IPS DF 19.7 (cell line): ENCODE measurements around the gene MPP2.
A peak's percentile ranks its signal among the peaks of the same experiment; 100 is the strongest.
"Not testable (repeated sequence)": the region's sequence is repeated elsewhere in the genome, so short reads cannot be mapped to it uniquely, and the experiment has no call there.

ENCODE experiments used
- DNase-seq: peaks from one replicate; pipeline ENCODE4 v3.0.0-alpha.2; 2013; ENCODE audit warnings: low read depth, low spot score

Gene MPP2, protein sequence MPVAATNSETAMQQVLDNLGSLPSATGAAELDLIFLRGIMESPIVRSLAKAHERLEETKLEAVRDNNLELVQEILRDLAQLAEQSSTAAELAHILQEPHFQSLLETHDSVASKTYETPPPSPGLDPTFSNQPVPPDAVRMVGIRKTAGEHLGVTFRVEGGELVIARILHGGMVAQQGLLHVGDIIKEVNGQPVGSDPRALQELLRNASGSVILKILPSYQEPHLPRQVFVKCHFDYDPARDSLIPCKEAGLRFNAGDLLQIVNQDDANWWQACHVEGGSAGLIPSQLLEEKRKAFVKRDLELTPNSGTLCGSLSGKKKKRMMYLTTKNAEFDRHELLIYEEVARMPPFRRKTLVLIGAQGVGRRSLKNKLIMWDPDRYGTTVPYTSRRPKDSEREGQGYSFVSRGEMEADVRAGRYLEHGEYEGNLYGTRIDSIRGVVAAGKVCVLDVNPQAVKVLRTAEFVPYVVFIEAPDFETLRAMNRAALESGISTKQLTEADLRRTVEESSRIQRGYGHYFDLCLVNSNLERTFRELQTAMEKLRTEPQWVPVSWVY

GRCh38 chr17:43907425-43907981 lies at the start of gene MPP2:
TSS of gene MPP2 (minus strand) at chr17:43907536. CDS start at chr17:43904460, 3,076 bp downstream.
- no peak for DNase-seq

DNA sequence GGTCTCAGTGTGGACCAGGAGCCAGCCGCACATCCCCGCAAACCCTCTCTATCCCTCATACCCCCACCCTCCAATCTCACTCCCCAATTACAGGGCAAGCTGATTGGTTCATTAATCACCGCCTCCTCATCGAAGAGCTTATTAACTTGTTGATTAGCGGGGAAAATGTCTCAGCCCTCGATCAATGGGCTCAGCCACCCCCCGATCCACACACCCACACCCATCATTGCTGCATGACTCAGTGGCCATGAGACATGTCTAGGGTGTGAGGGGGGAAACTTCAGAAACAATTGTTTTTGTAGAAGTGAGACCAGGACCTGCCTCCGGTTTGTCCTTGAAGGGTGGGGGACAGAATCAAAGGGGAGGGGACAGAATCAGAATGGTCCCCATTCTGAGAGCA lies 48.9 kb upstream of the MPP2 start:
- no peak for DNase-seq

- no peak for DNase-seq
Observed at GRCh38 chr17:43953746-43954145, 46.4 kb upstream of the MPP2 start, which contains the start of gene PYY. TSS of gene PYY (minus strand) at chr17:43953940. CDS start at chr17:43953483, 457 bp downstream.

DNA sequence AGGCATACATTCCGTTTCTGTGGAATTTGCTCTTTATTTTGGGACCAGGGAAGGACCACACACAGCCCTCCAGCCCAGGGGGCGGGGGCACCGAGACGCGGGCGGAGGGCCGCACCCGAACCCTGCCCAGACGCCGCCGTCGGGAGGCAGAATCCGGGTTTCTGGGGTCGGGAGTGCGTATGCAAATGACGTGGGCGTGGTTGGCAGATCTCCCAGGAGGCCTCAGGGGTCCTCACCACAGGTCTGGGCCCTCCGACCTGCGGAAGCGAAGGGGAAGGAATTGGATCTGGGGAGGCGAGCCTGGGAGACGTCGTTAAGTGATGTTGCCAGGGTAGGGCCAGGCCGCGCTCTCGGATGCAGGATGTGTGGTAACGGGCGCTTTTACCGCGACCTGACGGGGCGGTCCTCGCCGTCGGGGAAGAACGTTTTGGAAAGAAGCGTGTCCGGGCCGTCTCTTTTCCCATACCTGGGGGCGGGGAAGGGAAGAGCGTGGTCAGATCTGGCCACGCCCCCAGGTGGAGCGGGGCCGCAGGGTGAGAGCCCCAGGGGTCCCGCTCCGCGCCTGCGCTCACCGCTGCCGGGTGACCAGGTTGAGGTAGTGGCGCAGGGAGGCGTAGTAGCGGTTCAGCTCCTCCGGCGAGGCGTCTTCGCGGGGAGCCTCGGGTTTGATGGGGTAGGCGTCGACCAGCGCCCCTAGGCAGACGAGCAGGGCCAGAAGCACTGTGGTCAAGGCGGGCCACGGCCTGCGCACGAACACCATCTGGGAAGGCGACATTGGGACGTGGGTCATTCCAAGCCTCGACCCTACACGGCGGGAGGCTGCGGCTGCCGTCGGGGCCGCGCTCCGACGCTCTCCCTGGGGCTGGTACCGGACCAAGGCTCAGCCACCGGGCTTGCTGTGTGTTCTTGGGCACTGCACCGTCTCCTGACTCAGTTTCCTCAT lies 45.7 kb upstream of the MPP2 start:
- DNase-seq, result peak; percentile 75

DNA sequence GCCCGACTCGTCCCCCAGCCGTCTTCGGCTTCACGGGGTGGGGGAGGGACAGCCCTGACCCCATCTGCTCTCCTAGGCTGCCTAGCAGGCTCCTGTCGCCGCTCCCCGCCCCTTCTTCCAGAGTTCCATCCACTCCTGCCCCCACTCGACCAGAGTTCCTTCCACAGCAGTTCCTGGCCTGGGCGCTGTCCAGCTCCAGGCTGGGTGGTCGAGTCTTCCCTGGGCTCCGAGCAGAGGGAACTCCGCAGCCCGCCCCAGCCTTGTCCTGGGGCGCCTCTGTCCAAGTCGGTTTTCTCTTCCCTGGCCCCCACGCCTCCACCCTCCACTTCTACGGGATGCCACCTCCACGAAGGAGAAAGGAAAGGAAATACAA lies 45.0 kb upstream of the MPP2 start:
- DNase-seq, result no peak

DNA sequence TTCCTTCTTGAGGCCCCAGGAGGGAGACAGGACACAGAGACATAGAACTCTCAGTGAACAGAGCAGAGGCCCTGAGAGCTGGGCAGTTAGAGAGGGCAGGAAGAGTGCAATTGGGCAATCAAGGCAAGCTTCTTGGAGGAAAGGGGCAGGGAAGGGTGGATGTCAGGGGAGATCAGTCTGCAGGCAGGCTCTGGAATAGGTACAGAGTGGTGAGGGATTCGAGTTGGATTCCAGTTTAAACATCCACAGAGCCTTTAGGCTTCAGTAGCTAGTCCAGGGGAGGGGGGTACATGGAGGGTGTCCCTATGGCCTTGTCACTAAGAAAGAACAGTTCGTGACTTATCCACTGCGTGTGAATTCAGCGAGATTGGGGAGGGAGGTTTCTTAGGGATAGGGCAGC lies 44.4 kb upstream of the MPP2 start:
- DNase-seq, result no peak

DNA sequence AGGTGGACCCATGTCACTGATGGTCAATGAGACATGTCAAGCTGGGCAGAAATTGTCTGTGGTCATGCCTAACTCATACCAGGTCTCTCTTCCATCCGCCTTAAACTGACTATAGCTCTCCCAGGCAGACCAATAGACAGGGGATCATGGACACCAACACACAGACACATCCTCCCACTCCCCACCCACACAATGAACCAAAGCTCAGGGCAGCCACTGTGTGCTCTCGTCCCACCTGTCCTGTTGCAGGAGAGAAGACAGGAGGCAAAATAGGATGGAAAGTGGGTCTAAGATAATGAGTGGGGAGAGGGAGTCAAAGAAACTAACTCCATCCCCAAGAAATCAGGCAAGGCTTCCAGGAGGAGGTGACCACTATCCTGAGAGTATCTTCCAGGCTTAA lies 43.2 kb upstream of the MPP2 start:
- DNase-seq, result no peak

- DNase-seq, result no peak
Observed at GRCh38 chr17:43949781-43950180, 42.4 kb upstream of the MPP2 start.

DNA sequence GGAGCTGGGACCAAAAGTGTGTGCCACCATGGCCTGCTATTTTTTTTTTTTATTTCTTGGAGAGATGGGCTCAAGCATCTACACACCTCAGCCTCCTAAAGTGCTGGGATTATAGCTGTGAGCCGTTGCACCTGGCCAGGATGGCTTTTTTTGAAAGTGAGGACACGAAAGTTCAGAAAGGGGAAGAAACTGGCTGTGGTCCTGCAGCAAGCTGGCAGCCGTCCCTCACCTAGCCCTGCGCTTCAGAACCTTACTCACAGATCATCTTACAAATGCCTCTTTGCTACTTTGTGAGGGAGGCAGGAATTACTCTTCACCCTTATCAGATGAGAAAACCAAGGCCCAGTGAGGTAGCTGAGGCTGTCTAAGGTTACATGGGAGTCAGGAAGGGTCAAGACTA lies 39.4 kb upstream of the MPP2 start:
- DNase-seq, result no peak

- DNase-seq, result no peak
Observed at GRCh38 chr17:43945074-43945829, 37.9 kb upstream of the MPP2 start.

DNA sequence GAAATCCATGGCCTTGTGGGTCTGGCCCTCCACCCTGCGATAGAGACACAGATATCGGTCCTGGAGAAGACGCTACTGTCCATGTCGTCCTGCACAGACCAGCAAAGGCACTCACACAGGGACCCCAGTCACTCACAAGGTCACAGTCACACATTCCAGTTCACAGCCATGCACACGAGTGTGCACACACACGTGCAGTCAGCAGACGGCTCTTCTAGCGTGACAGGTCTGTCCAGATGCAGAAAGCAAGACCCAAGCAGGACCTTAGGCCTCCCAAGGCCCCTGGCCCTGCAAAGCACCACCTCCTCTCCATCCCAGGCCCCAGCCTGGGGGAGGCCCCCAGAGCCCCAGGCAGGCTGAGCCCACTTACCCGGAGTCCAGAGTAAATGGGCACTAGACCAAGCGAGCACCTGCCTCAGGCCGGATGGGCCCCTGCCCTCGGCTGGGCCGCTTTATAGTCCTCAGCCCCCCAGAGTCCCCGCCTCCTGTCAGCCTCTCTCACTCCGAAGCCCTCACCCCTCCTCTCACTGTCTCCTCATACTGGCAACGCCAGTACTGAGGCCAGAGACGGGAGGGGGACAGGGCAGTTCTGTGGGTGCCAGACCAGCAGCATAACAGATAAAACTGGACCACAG lies 34.8 kb upstream of the MPP2 start, which contains the start of gene PPY:
Gene PPY, minus strand, starts transcription at position 426 of the 635 bp plus-strand sequence. CDS start 822 bp downstream, outside the sequence.
- DNase-seq, result no peak

DNA sequence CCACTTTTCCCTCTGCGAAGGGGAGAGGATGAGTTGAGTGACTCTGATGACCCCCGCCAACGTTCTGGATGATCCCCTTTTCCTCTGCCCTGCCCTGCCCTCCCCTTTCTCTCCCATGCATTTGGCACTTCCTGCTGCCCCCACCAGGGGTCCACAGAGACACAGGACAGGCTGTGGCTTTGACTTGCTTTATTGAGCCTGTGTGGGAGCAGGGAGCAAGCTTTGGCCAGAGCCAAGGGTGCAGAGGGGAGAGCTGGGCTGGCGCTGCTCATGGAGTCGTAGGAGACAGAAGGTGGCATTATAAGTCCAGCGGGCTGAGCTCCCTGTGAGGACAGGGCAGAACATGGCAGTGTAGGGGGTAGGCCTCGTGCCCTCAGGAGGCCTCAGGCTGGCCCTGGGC lies 33.3 kb upstream of the MPP2 start:
- no peak for DNase-seq

DNA sequence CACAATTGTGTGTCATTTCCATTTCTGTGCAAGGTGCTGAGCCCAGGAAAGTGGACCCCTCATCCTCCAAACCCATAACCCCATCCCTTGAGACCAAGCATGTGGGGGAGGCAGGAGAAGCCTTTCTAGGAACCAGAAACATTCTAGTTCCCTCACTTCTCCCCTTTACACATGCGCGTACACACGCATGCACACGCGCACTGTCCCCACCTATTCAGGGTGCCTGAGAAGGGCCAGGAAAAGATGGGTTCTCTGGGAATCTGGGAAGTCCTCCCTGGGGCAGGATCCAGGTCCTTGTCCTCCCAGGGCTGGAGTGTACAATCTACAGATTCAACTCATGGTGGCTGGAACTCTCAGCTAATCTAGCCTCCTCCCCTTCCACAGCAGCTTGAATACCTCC lies 32.5 kb upstream of the MPP2 start:
- DNase-seq, result no peak

DNA sequence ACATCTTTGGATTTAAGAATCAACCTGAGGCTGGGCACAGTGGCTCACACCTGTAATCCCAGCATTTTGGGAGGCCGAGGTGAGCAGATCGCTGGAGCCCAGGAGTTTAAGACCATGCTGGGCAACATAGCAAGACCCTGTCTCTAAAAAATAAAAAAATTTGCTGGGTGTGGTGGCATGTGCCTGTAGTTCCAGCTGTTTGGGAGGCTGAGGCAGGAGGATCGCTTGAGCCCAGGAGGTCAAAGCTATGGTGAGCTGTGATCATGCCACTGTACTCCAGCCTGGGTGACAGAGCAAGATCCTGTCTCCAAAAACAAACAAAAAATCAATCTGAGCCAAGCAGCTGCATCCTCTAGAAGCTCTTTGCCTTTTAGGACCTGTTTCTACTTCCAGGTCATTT lies 32.1 kb upstream of the MPP2 start:
- DNase-seq, result not testable (repeated sequence)

- no peak for DNase-seq
Observed at GRCh38 chr17:43938838-43939182, 31.5 kb upstream of the MPP2 start.

DNA sequence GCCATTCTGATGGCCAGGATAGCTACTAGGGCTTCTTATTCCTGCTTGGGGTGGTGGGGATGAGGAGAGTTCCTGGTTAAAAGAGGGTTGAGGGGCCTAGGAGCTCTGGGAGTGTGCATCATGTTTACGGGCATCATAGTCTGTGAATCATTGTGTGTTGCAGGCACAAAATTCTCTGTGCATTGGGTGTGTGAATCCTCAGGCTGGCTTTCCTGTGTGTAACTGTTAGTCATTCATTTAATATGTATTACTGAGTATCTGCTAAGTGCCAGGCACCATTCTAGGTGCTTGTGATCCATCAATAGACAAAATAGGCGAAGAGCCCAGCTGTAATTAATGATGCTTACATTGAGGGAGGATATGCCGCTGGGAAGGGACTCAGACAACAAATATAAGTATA lies 29.1 kb upstream of the MPP2 start:
- DNase-seq, result no peak

- no peak for DNase-seq
Observed at GRCh38 chr17:43935926-43936261, 28.6 kb upstream of the MPP2 start.

DNA sequence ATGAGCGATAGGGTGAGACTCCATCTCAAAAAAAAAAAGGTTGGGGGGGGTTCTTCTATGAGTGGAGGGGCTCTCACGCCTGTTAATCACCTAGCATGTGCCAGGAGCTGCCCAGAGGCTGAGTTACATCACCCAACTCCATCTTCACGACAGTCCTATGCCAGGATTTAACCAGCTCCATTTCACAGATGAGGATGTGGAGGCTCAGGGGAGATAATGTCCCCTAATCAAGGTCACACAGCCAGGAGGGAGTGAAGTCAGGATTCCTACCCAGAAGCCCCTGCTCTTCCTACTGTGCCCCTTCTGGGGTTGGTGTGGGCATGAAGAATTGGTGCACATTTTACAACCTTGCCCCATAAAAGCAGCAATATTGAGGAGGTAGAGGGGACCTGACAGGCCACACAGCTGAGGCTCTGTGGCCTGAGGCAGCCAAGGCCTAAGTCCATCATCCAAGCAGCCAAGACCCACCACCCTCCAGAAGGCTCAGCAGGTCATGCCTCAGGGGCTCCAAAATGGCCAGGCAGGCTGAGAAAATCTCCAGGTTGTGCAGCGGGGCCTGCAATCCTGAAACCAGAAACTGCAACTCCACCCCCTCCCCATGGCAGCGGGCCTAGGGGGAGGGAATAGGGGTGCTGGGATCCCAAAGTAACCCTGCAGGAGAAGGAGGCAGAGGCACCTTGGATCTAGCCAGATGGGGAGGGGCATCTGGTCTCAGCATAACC lies 28.0 kb upstream of the MPP2 start:
- DNase-seq, result no peak

DNA sequence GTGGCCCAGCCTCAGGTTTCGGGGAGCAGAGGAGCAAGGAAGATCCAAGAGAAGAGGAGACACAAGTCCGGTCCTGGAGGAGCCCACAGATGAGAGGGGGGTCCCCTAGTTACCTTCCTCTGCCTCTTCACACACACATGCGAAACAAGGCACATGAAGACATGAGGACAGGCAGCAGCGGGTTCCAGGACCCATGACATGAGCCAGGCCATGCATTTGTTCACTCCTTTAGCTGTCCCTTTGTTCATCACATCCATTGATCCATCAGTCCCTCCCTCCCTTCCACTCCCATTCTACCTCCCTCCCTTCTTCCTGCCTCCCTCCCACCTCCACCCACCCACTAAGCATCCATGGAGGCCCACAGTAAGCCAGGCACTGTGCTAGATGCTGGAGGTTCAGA lies 25.6 kb upstream of the MPP2 start:
- DNase-seq, result no peak

GRCh38 chr17:43932357-43932756 lies 25.0 kb upstream of the MPP2 start:
- no peak for DNase-seq
